GM18520 (cell line): ENCODE data around the gene DNAH10.

Source experiments
- ATAC-seq: cut with Tn5 transposase; IDR thresholded peaks from one replicate; pipeline ENCODE4 v1.9.1; 2021; ENCODE audit not compliant: unreplicated experiment

DNAH10 gene

GRCh38 chr12:123840765-123841425 is 78.8 kb downstream of the DNAH10 start:
- no peak for ATAC-seq

- no peak for ATAC-seq
Measured at GRCh38 chr12:123843912-123844748, 82.0 kb downstream of the DNAH10 start.

GRCh38 chr12:123845881-123846280 is 83.8 kb downstream of the DNAH10 start:
- ATAC-seq: no peak

GRCh38 chr12:123846340-123846739 is 84.2 kb downstream of the DNAH10 start:
- no peak for ATAC-seq

GRCh38 chr12:123847019-123847418 is 84.9 kb downstream of the DNAH10 start:
- no peak for ATAC-seq

- no peak for ATAC-seq
Measured at GRCh38 chr12:123847876-123848275, 85.8 kb downstream of the DNAH10 start.

GRCh38 chr12:123849517-123849916 is 87.4 kb downstream of the DNAH10 start:
- ATAC-seq: no peak

GRCh38 chr12:123850246-123851134 is 88.4 kb downstream of the DNAH10 start:
- ATAC-seq: no peak

GRCh38 chr12:123853396-123854070 is 91.4 kb downstream of the DNAH10 start:
- no peak for ATAC-seq

GRCh38 chr12:123854232-123854631 is 92.1 kb downstream of the DNAH10 start:
- no peak for ATAC-seq

GRCh38 chr12:123854918-123855317 is 92.8 kb downstream of the DNAH10 start:
- no peak for ATAC-seq

GRCh38 chr12:123856681-123857080 is 94.6 kb downstream of the DNAH10 start:
- ATAC-seq: no peak

GRCh38 chr12:123858176-123858575 is 96.1 kb downstream of the DNAH10 start:
- no peak for ATAC-seq

GRCh38 chr12:123859035-123859434 is 96.9 kb downstream of the DNAH10 start:
- no peak for ATAC-seq

GRCh38 chr12:123860377-123860776 is 98.3 kb downstream of the DNAH10 start:
- no peak for ATAC-seq

- no peak for ATAC-seq
Measured at GRCh38 chr12:123861392-123861791, 99.3 kb downstream of the DNAH10 start.

- ATAC-seq: no peak
Measured at GRCh38 chr12:123867141-123867540, 105.0 kb downstream of the DNAH10 start.

- ATAC-seq: no peak
Measured at GRCh38 chr12:123868791-123869190, 106.7 kb downstream of the DNAH10 start.

GRCh38 chr12:123873793-123874192 is 111.7 kb downstream of the DNAH10 start:
- ATAC-seq: no peak

- ATAC-seq: no peak
Measured at GRCh38 chr12:123877968-123878367, 115.9 kb downstream of the DNAH10 start.

- ATAC-seq: no peak
Measured at GRCh38 chr12:123879101-123879500, 117.0 kb downstream of the DNAH10 start.
